ENCODE data around the gene SPTLC2. TPM values are rescaled to one million over a fixed set of nuclear protein-coding genes. Genes with fewer than 3 reads are reported as not detected.
"Not testable (repeated sequence)": the region's sequence is repeated elsewhere in the genome, so short reads cannot be mapped to it uniquely, and the experiment has no call there.

Gene SPTLC2
- total RNA-seq, 1 donor from 2014 or later: 60.3 TPM

GRCh38 chr14:77590845-77591485 lies 25.5 kb downstream of the SPTLC2 start:
- DNase-seq (ENCODE audit: extremely low read depth, low read depth, low spot score): no peak

- no peak for DNase-seq (ENCODE audit: extremely low read depth, low read depth, low spot score)
Measured at GRCh38 chr14:77589099-77589498, 27.3 kb downstream of the SPTLC2 start.

- not testable (repeated sequence) for DNase-seq (ENCODE audit: extremely low read depth, low read depth, low spot score)
Measured at GRCh38 chr14:77588411-77589025, 27.9 kb downstream of the SPTLC2 start.

GRCh38 chr14:77585385-77585784 lies 31.1 kb downstream of the SPTLC2 start:
- no peak for DNase-seq (ENCODE audit: extremely low read depth, low read depth, low spot score)

- no peak for DNase-seq (ENCODE audit: extremely low read depth, low read depth, low spot score)
Measured at GRCh38 chr14:77584809-77585208, 31.6 kb downstream of the SPTLC2 start.

- no peak for DNase-seq (ENCODE audit: extremely low read depth, low read depth, low spot score)
Measured at GRCh38 chr14:77583657-77584056, 32.8 kb downstream of the SPTLC2 start.

- peak; percentile 55 for DNase-seq (ENCODE audit: extremely low read depth, low read depth, low spot score)
Measured at GRCh38 chr14:77582511-77582910, 33.9 kb downstream of the SPTLC2 start.

- DNase-seq (ENCODE audit: extremely low read depth, low read depth, low spot score): no peak
Measured at GRCh38 chr14:77580964-77581505, 35.4 kb downstream of the SPTLC2 start.

GRCh38 chr14:77580477-77580876 lies 36.0 kb downstream of the SPTLC2 start:
- DNase-seq (ENCODE audit: extremely low read depth, low read depth, low spot score): no peak

GRCh38 chr14:77579780-77580179 lies 36.7 kb downstream of the SPTLC2 start:
- no peak for DNase-seq (ENCODE audit: extremely low read depth, low read depth, low spot score)

GRCh38 chr14:77579065-77579464 lies 37.4 kb downstream of the SPTLC2 start:
- no peak for DNase-seq (ENCODE audit: extremely low read depth, low read depth, low spot score)

GRCh38 chr14:77574446-77575115 lies 41.9 kb downstream of the SPTLC2 start:
- no peak for DNase-seq (ENCODE audit: extremely low read depth, low read depth, low spot score)

GRCh38 chr14:77573964-77574363 lies 42.5 kb downstream of the SPTLC2 start:
- no peak for DNase-seq (ENCODE audit: extremely low read depth, low read depth, low spot score)

GRCh38 chr14:77570706-77571268 lies 45.6 kb downstream of the SPTLC2 start:
- no peak for DNase-seq (ENCODE audit: extremely low read depth, low read depth, low spot score)

GRCh38 chr14:77565994-77566305 lies 50.5 kb downstream of the SPTLC2 start:
- no peak for DNase-seq (ENCODE audit: extremely low read depth, low read depth, low spot score)

- DNase-seq (ENCODE audit: extremely low read depth, low read depth, low spot score): no peak
Measured at GRCh38 chr14:77565289-77565993, 51.0 kb downstream of the SPTLC2 start.

GRCh38 chr14:77562681-77563080 lies 53.8 kb downstream of the SPTLC2 start:
- DNase-seq (ENCODE audit: extremely low read depth, low read depth, low spot score): no peak

- DNase-seq (ENCODE audit: extremely low read depth, low read depth, low spot score): no peak
Measured at GRCh38 chr14:77561881-77562280, 54.6 kb downstream of the SPTLC2 start.

- no peak for DNase-seq (ENCODE audit: extremely low read depth, low read depth, low spot score)
Measured at GRCh38 chr14:77559381-77559780, 57.1 kb downstream of the SPTLC2 start.

GRCh38 chr14:77557391-77557790 lies 59.0 kb downstream of the SPTLC2 start:
- no peak for DNase-seq (ENCODE audit: extremely low read depth, low read depth, low spot score)

- DNase-seq (ENCODE audit: extremely low read depth, low read depth, low spot score): no peak
Measured at GRCh38 chr14:77556946-77557345, 59.5 kb downstream of the SPTLC2 start.

Data from glomerular endothelial cell (primary cell).